HEK293 (cell line): ENCODE data around the gene ARHGEF7.

Experiments
- CTCF ChIA-PET: fragments of 350-600 bp; formaldehyde crosslinking; extraction: SDS; loops from one replicate; lab custom pipeline; 2021; ENCODE audit warnings: antibody characterized with exemption; lab: Yijun Ruan, JAX
- POLR2A ChIA-PET: fragments of 300-600 bp; formaldehyde crosslinking; extraction: SDS; loops from one replicate; lab custom pipeline; 2020; ENCODE audit warnings: antibody characterized with exemption, inconsistent platforms; lab: Yijun Ruan, JAX
- H3K27ac ChIP-seq: fragments of 200-500 bp; sonication (Bioruptor generic); 2 replicates; pipeline ENCODE4 v1.5.1; 2014; ENCODE audit warnings: low read depth, low read length, control low read depth, inconsistent platforms; ENCODE audit errors: extremely low read depth
- H3K36me3 ChIP-seq, 2 experiments: fragments of 200-500 bp in 1 of 2; sonication (Bioruptor generic) in 1 of 2; 1 replicate in 1 of 2; 2 replicates in 1 of 2; pipeline ENCODE4 v1.5.1; 2014 to 2017; ENCODE audit warnings: inconsistent platforms in 2 of 2, low read length in 2 of 2; ENCODE audit not compliant: control insufficient read depth in 2 of 2, insufficient read depth in 1 of 2
- H3K4me1 ChIP-seq: fragments of 200-500 bp; sonication (Bioruptor generic); 2 replicates; pipeline ENCODE4 v1.5.1; 2014; ENCODE audit warnings: mild to moderate bottlenecking, low read length, inconsistent platforms; ENCODE audit not compliant: control insufficient read depth, insufficient read depth
- H3K4me3 ChIP-seq: 2 replicates; pipeline ENCODE4 v1.5.1; 2011; ENCODE audit warnings: low read depth, mild to moderate bottlenecking, control low read depth, low read length, moderate library complexity
- H3K9me3 ChIP-seq: fragments of 200-500 bp; sonication (Bioruptor generic); 2 replicates; pipeline ENCODE4 v1.5.1; 2014; ENCODE audit warnings: low read depth, low read length, inconsistent platforms; ENCODE audit not compliant: control insufficient read depth, insufficient read depth
- FEZF1 ChIP-seq: fragments of 450-650 bp; formaldehyde crosslinking; IDR thresholded peaks from 2 replicates; pipeline ENCODE4 v1.5.1; 2016; ENCODE audit warnings: missing biosample characterization, missing genetic modification characterization
- KLF8 ChIP-seq: fragments of 450-650 bp; formaldehyde crosslinking; IDR thresholded peaks from 2 replicates; pipeline ENCODE4 v1.5.1; 2016; ENCODE audit warnings: missing biosample characterization, missing genetic modification characterization
- MYNN ChIP-seq: fragments of 450-650 bp; formaldehyde crosslinking; IDR thresholded peaks from 2 replicates; pipeline ENCODE4 v1.5.1; 2016; ENCODE audit warnings: missing biosample characterization, missing genetic modification characterization, borderline replicate concordance
- ZBTB7A ChIP-seq: fragments of 450-650 bp; formaldehyde crosslinking; IDR thresholded peaks from 2 replicates; pipeline ENCODE4 v1.5.1; 2016; ENCODE audit warnings: low read depth, missing biosample characterization, missing genetic modification characterization
- ZEB2 ChIP-seq: fragments of 450-650 bp; formaldehyde crosslinking; IDR thresholded peaks from 2 replicates; pipeline ENCODE4 v1.5.1; 2016; ENCODE audit warnings: missing biosample characterization, missing genetic modification characterization
- ZFP37 ChIP-seq: fragments of 450-650 bp; formaldehyde crosslinking; IDR thresholded peaks from 2 replicates; pipeline ENCODE4 v1.5.1; 2016; ENCODE audit warnings: missing biosample characterization, missing genetic modification characterization
- ZFP41 ChIP-seq: fragments of 450-650 bp; formaldehyde crosslinking; IDR thresholded peaks from 2 replicates; pipeline ENCODE4 v1.5.1; 2016; ENCODE audit warnings: missing biosample characterization, missing genetic modification characterization, borderline replicate concordance
- ZNF146 ChIP-seq: fragments of 450-650 bp; formaldehyde crosslinking; IDR thresholded peaks from 2 replicates; pipeline ENCODE4 v1.5.1; 2016; ENCODE audit warnings: missing biosample characterization, missing genetic modification characterization
- ZNF239 ChIP-seq: fragments of 450-650 bp; formaldehyde crosslinking; IDR thresholded peaks from 2 replicates; pipeline ENCODE4 v1.5.1; 2016; ENCODE audit warnings: missing biosample characterization, missing genetic modification characterization
- ZNF248 ChIP-seq: fragments of 450-650 bp; formaldehyde crosslinking; IDR thresholded peaks from 2 replicates; pipeline ENCODE4 v1.5.1; 2017; ENCODE audit warnings: missing biosample characterization, missing genetic modification characterization
- ZNF362 ChIP-seq: fragments of 450-650 bp; formaldehyde crosslinking; IDR thresholded peaks from 2 replicates; pipeline ENCODE4 v1.5.1; 2016; ENCODE audit warnings: missing biosample characterization, missing genetic modification characterization
- ZNF416 ChIP-seq: fragments of 450-650 bp; formaldehyde crosslinking; IDR thresholded peaks from 2 replicates; pipeline ENCODE4 v1.5.1; 2016; ENCODE audit warnings: missing biosample characterization, missing genetic modification characterization
- ZNF623 ChIP-seq: fragments of 450-650 bp; formaldehyde crosslinking; IDR thresholded peaks from 2 replicates; pipeline ENCODE4 v1.5.1; 2016; ENCODE audit warnings: missing biosample characterization, missing genetic modification characterization
- ZNF660 ChIP-seq: fragments of 450-650 bp; IDR thresholded peaks from 2 replicates; pipeline ENCODE4 v1.5.1; 2018; ENCODE audit warnings: missing biosample characterization, mild to moderate bottlenecking, missing genetic modification characterization
- ZNF777 ChIP-seq: fragments of 450-650 bp; formaldehyde crosslinking; IDR thresholded peaks from 2 replicates; pipeline ENCODE4 v1.5.1; 2017; ENCODE audit warnings: missing biosample characterization, missing genetic modification characterization, borderline replicate concordance
- ZNF837 ChIP-seq: fragments of 450-650 bp; formaldehyde crosslinking; IDR thresholded peaks from 2 replicates; pipeline ENCODE4 v1.5.1; 2016; ENCODE audit warnings: missing biosample characterization, missing genetic modification characterization
- ZSCAN23 ChIP-seq: fragments of 450-650 bp; formaldehyde crosslinking; IDR thresholded peaks from 2 replicates; pipeline ENCODE4 v1.5.1; 2016; ENCODE audit warnings: missing biosample characterization, missing genetic modification characterization
- TF ChIP-seq, protein P1 (sequence below): fragments of 450-650 bp; formaldehyde crosslinking; IDR thresholded peaks from 2 replicates; pipeline ENCODE4 v1.5.1; 2016; ENCODE audit warnings: missing biosample characterization, missing genetic modification characterization
- TF ChIP-seq, protein P2 (sequence below): fragments of 450-650 bp; formaldehyde crosslinking; IDR thresholded peaks from 2 replicates; pipeline ENCODE4 v1.5.1; 2016; ENCODE audit warnings: missing biosample characterization, missing genetic modification characterization

ARHGEF7 gene

DNA sequence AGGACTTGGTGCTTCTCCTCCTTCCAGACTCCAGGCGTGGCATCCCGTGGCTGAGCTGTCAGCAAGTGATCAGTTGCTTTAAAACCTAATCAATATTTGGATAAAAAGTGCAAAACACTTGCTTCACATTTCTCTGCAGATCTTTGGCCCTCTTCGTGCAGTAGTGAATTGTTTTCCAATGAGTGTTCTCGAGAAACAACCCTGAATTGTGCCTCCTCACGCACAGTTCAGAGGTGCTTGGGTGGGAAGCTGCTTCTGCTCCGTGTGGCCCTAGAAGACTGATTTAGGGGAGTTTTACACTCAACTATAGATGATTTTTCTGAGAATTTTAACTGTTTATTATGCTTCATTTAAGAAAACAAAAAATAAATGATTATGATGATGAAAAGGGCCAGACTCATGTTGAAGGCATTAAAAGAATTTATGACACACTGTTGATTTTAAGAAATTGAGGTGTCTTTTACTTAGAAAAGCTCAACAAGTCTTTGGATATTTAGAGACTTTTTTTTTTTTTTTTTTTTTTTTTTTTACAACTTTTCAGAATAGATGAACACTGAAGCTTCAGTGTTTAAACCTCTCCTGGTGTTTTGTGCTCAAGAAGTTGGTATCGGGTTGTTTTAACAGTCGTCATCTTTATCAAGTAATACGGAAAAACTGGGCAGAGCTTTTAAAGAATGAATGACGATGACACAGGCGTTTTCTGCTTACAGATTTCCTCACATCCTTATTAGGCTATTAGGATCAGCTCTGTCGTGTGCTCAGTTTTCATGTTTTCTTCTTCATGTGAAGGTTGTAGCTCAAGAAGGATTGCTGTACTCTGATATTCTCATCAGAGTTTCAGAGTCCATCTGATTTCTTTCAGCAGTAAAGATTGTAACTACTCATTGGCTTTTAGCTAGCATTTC is 165.8 kb downstream of the ARHGEF7 start:
- Histone ChIP-seq H3K36me3 (peaks cover 0 to 75% of the 10 kb centered on the region in 2 experiments; a peak in 2 of 3 replicates), H3K27ac (no peak overlapping the region), H3K4me1 (no peaks in the 10 kb centered on the region), H3K4me3 (no peak overlapping the region), H3K9me3 (no peaks in the 10 kb centered on the region)
- CTCF ChIA-PET = interaction anchor here (1.3 kb wide), 1 partner anchor 29 kb away, joined by 3 read pairs; no protein-coding TSS in a partner anchor
- TF ChIP-seq ZNF623 (tag by site-specific recombination) (no peak), ZNF416 (tag by site-specific recombination) (no peak), ZNF777 (no peak), ZSCAN23 (no peak), ZFP37 (tag by site-specific recombination) (no peak)
- POLR2A ChIA-PET = no interaction called here

DNA sequence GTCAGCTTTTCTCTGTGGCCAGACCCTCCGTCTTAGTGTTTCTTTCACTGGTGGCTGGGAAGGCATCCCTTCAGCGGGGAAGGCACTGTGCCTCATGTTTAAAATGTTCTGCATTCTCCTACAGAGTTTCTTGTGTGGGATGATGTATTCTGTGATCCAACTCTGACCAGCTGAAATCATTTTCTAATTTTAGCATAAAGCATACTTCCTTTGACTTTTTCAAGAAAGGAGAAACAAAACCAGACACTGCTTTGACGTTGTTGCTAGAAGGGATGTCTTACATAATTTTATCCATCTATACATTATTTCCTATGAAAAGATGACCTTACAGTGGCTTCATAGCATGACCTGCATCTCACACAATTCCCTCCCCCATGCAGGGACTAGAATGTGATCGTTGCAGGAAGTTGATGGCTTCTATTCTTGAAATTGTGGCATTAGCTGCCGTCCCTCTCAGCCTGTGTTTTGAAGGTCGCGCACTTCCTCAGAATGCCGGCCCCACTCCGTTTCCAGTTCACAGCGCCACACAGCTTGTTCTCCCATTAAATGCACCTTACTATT is 166.7 kb downstream of the ARHGEF7 start:
- Histone ChIP-seq H3K27ac (no peak overlapping the region), H3K4me3 (no peak overlapping the region), H3K9me3 (no peaks in the 10 kb centered on the region), H3K4me1 (no peaks in the 10 kb centered on the region)
- POLR2A ChIA-PET = no interaction called here
- TF ChIP-seq FEZF1 (no peak), KLF8 (no peak), MYNN (tag by site-specific recombination) (no peak), ZNF146 (tag by site-specific recombination) (no peak), ZNF239 (tag by site-specific recombination) (no peak), ZFP41 (tag by site-specific recombination) (no peak)
- TF ChIP-seq, all 188 proteins: peak for 0
- peaks cover 0 to 76% of the 10 kb centered on the region in 2 experiments; a peak in 2 of 3 replicates for H3K36me3 ChIP-seq
- CTCF ChIA-PET = no interaction called here

- H3K9me3 ChIP-seq = no peaks in the 10 kb centered on the region
- CTCF ChIA-PET = no interaction called here
- POLR2A ChIA-PET = no interaction called here
- H3K27ac ChIP-seq = no peak overlapping the region
- H3K4me3 ChIP-seq = no peak overlapping the region
- H3K4me1 ChIP-seq = no peaks in the 10 kb centered on the region
- no peak for TF ChIP-seq ZNF416 (tag by site-specific recombination)
- H3K36me3 ChIP-seq = peaks cover 0 to 82% of the 10 kb centered on the region in 2 experiments; a peak in 1 of 3 replicates
Observed at GRCh38 chr13:111282425-111282824, 167.3 kb downstream of the ARHGEF7 start.

DNA sequence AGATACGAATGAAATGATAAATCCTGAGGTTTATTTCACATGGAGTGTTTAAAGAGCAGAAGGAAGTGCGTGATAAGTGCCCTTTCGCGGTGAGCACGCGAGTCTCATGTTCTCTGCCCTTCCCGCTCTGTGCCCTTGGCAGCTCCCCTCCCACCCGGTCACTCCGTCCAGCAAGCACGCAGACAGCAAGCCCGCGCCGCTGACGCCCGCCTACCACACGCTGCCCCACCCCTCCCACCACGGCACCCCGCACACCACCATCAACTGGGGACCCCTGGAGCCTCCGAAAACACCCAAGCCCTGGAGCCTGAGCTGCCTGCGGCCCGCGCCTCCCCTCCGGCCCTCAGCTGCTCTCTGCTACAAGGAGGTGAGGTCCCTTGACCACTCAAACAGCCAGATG is 167.9 kb downstream of the ARHGEF7 start:
- ChIA-PET POLR2A (no interaction called here), CTCF (no interaction called here)
- Histone ChIP-seq H3K27ac (no peak overlapping the region), H3K36me3 (peaks cover 0 to 81% of the 10 kb centered on the region in 2 experiments; a peak in 1 of 3 replicates), H3K4me1 (no peaks in the 10 kb centered on the region), H3K4me3 (no peak overlapping the region), H3K9me3 (no peaks in the 10 kb centered on the region)
- TF ChIP-seq ZBTB7A (tag by site-specific recombination) (no peak), ZNF362 (tag by site-specific recombination) (no peak), ZNF660 (no peak), ZNF248 (tag by site-specific recombination) (no peak), ZEB2 (tag by site-specific recombination) (no peak), ZNF837 (tag by site-specific recombination) (no peak)
- TF ChIP-seq, protein P1, sequence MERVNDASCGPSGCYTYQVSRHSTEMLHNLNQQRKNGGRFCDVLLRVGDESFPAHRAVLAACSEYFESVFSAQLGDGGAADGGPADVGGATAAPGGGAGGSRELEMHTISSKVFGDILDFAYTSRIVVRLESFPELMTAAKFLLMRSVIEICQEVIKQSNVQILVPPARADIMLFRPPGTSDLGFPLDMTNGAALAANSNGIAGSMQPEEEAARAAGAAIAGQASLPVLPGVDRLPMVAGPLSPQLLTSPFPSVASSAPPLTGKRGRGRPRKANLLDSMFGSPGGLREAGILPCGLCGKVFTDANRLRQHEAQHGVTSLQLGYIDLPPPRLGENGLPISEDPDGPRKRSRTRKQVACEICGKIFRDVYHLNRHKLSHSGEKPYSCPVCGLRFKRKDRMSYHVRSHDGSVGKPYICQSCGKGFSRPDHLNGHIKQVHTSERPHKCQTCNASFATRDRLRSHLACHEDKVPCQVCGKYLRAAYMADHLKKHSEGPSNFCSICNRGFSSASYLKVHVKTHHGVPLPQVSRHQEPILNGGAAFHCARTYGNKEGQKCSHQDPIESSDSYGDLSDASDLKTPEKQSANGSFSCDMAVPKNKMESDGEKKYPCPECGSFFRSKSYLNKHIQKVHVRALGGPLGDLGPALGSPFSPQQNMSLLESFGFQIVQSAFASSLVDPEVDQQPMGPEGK (tag by site-specific recombination) = no peak
- TF ChIP-seq, protein P2, sequence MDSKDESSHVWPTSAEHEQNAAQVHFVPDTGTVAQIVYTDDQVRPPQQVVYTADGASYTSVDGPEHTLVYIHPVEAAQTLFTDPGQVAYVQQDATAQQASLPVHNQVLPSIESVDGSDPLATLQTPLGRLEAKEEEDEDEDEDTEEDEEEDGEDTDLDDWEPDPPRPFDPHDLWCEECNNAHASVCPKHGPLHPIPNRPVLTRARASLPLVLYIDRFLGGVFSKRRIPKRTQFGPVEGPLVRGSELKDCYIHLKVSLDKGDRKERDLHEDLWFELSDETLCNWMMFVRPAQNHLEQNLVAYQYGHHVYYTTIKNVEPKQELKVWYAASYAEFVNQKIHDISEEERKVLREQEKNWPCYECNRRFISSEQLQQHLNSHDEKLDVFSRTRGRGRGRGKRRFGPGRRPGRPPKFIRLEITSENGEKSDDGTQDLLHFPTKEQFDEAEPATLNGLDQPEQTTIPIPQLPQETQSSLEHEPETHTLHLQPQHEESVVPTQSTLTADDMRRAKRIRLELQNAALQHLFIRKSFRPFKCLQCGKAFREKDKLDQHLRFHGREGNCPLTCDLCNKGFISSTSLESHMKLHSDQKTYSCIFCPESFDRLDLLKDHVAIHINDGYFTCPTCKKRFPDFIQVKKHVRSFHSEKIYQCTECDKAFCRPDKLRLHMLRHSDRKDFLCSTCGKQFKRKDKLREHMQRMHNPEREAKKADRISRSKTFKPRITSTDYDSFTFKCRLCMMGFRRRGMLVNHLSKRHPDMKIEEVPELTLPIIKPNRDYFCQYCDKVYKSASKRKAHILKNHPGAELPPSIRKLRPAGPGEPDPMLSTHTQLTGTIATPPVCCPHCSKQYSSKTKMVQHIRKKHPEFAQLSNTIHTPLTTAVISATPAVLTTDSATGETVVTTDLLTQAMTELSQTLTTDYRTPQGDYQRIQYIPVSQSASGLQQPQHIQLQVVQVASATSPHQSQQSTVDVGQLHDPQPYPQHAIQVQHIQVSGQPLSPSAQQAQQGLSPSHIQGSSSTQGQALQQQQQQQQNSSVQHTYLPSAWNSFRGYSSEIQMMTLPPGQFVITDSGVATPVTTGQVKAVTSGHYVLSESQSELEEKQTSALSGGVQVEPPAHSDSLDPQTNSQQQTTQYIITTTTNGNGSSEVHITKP (tag by site-specific recombination) = no peak
